GM03348 (cell line): ENCODE data around the gene PPP3CA.
"Not testable (repeated sequence)": the region's sequence is repeated elsewhere in the genome, so short reads cannot be mapped to it uniquely, and the experiment has no call there.

Experiments
- DNase-seq: peaks from one replicate; pipeline ENCODE4 v3.0.0; 2012; ENCODE audit warnings: low spot score

PPP3CA gene

GRCh38 chr4:101254776-101255175, 92.5 kb downstream of the PPP3CA start:
- no peak for DNase-seq

GRCh38 chr4:101253121-101253520, 94.2 kb downstream of the PPP3CA start:
- no peak for DNase-seq

GRCh38 chr4:101252721-101253120, 94.6 kb downstream of the PPP3CA start:
- peak; percentile 4 for DNase-seq

DNA sequence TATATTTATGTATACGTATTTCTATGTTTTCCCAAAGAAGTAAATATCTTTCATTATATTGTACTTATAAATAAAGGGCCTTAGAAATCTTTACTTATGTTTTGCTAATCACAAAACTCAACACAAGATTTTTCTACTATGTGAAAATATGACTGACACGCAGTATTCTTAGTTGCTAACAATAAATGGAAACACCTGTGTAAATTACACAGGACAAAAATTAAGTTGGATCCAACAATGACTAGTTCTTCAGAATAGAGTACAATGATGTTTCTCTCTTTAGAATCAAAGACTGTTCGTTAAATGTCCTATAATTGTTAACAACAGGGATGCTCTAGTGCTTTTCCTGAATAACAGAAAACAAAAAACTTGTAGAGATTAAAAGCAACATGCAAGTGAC, 96.1 kb downstream of the PPP3CA start:
- DNase-seq = no peak

DNA sequence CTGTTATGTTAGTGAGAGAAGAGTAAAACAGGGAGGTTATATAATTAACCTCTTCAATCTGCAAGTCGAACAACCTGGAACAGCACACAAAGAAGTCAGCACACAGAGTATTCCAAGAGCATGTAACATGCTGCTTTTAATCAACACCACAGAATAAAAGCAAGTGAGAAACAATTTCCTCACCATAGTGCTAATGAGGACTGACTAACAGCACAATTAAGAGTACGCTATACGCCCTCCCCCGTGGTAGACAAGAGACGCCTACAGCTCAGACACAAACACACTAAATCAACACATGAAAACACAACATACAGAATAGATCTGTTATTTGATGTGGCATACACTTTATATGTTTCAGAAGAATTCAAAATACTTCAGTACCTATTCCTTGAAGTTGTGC, 103.0 kb downstream of the PPP3CA start:
- no peak for DNase-seq

GRCh38 chr4:101242441-101242840, 104.9 kb downstream of the PPP3CA start:
- DNase-seq = no peak

DNA sequence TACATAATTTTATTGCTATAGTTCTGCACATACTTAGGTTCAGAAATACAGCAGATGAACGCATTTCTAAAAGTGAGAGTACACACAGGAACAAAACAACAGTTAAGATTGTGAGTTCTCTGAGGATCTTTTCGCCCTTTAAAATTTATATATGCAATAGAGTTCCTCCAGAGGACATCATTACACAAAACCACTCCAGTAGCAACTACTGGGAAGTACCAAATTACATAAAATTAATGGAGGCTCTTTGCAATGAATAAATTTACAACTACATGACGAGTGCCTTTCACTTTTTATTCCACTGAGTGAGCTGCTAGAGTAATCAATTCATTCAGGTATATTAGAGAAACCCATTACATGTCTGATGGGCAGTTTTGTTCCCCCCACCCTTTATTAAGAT, 107.2 kb downstream of the PPP3CA start:
- no peak for DNase-seq

- DNase-seq = no peak
Observed at GRCh38 chr4:101239665-101240064, 107.7 kb downstream of the PPP3CA start.

DNA sequence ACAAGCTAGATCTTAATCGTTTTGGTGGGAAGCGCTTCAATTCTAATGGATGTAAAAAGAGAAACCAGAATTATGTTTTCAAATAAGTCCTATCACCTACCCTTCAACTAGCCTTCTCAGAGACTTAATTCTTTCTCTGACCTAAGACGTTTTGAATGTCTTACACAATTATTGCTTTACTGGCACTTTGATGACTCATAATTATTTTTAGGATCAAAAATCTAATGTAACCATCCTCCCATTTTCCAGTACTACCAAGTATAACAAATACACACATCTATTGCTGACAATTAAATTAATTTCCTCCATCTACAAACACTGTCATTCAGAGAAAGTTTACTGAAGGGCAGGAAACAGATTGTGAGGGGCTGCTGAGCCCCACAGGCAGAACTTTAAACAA, 108.6 kb downstream of the PPP3CA start:
- DNase-seq = peak; percentile 34

DNA sequence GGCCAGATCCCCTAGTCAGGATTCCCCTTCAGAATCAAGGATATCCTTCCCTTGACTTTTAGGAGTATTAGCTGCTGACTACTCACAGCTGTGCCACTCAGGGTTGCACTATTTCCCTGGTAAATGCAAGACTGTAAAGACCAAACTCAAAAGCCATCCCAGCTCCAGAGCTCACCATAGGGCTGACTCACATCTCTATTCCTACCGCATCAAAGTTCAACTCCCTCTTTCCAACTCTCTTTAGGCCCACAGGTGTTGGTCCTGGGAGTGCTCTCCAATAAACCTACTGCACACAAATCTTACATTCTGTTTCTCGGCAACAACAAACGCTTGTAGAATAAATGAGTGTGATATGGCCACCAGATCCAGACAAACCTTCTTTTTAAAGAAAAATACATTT, 109.6 kb downstream of the PPP3CA start:
- DNase-seq = no peak

DNA sequence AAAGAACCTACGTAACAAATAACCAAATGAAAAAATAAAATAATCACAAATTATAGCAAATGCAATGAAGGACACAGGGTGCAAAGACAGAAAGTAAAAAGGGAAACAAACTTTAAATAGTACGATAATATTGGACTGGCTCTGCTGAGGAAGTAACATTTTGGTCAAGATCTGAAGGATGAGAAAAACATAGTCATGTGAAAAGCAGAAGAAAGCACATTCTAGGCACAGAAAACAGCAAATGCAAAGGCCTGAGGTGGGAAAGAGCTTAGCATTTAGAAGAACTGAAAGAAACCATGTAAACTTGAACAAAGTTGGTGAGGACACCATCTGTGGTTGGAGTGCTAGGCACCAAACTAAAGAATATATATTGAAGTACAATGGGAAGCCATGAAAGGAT, 111.2 kb downstream of the PPP3CA start:
- no peak for DNase-seq

- DNase-seq = not testable (repeated sequence)
Observed at GRCh38 chr4:101234141-101234540, 113.2 kb downstream of the PPP3CA start.

DNA sequence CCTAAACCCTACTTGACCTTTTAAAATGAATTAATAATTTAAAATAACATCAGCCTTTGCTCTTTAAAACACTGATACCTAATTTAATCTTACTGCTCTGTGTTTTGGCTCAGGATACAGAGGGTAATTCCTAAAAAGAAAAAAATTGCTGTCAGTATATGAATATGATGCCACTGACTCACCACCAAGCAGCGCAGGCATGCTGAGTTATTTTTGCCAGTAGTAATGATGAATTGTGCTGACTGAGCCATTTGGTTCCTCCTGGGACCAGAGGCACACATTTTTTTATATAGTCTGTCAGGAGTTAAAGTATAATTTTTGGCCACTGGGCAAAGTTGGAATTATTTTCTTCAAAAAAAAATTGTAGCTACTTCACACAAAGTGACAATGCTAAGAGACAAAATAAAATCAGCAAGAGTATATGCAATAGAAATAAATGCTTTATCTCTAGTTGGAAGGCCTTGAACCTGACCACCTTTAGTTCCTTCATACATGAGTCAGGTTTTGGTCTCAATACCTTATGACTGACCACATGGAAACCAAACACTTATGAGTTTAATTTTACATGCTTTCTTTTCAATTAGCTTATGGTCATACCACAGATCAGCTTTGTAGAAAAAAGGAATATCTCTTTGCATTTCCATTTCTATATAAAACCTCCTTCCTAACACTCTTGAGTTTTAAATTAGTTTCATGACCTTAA, 115.1 kb downstream of the PPP3CA start:
- peak; percentile 48 for DNase-seq

GRCh38 chr4:101230801-101231426, 116.4 kb downstream of the PPP3CA start:
- DNase-seq = no peak

GRCh38 chr4:101229116-101229515, 118.2 kb downstream of the PPP3CA start:
- DNase-seq = peak; percentile 32

DNA sequence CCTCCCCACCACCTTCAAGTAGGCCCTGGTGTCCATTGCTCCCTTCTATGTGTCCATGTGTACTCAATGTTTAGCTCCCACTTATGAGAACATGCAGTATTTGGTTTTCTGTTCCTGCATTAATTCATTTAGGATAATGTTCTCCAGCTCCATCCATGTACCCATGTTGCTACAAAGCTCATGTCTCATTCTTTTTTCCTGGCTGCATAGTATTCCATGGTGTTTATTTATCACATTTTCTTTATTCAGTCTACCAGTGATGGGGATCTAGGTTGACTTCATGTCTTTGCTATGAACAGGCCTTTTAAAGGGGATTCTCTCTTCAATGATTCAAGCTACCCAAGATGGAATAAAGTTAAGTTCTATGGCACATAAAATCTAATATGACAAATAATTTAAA, 119.6 kb downstream of the PPP3CA start:
- DNase-seq = no peak

GRCh38 chr4:101224358-101225218, 122.7 kb downstream of the PPP3CA start:
- no peak for DNase-seq

GRCh38 chr4:101222156-101222845, 125.0 kb downstream of the PPP3CA start:
- DNase-seq = no peak

GRCh38 chr4:101221294-101221693, 126.0 kb downstream of the PPP3CA start:
- DNase-seq = no peak

GRCh38 chr4:101218894-101219293, 128.4 kb downstream of the PPP3CA start:
- no peak for DNase-seq

- DNase-seq = peak; percentile 4
Observed at GRCh38 chr4:101218346-101218745, 129.0 kb downstream of the PPP3CA start.

DNA sequence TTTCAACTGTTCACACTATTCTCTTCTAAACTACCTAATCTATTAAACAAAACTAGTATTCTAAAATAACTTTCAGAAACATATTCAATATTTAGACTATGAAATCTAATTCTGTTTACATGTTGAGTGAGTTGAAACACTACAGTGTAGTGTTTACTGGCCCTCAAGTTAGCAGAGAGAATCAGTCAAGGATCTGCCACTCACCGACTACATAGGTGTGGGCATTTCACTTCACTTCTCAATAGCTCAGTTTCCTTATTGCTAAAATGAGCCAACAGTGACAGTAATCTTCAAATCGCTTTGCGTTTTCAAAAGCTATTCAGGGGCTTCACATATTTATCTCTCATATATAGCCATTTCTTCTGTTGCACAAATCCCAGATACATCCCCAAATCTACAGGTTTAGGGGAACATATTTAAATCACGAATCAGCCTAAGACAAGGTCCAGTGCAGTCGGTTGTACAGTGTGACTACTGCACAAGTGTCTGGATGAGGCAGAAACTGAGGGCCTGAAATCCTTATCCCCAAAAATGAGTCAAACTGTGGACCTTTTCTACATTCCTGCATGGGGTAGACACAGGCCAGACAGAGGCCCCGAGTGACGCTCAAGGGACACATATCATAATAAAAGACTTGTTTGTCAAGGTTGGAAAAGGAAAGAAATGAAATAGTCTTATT, 129.8 kb downstream of the PPP3CA start:
- DNase-seq = peak; percentile 11
